ENCODE results near the gene PLCH1.
"Not testable (repeated sequence)": the region's sequence is repeated elsewhere in the genome, so short reads cannot be mapped to it uniquely, and the experiment has no call there.

The PLCH1 gene

DNA sequence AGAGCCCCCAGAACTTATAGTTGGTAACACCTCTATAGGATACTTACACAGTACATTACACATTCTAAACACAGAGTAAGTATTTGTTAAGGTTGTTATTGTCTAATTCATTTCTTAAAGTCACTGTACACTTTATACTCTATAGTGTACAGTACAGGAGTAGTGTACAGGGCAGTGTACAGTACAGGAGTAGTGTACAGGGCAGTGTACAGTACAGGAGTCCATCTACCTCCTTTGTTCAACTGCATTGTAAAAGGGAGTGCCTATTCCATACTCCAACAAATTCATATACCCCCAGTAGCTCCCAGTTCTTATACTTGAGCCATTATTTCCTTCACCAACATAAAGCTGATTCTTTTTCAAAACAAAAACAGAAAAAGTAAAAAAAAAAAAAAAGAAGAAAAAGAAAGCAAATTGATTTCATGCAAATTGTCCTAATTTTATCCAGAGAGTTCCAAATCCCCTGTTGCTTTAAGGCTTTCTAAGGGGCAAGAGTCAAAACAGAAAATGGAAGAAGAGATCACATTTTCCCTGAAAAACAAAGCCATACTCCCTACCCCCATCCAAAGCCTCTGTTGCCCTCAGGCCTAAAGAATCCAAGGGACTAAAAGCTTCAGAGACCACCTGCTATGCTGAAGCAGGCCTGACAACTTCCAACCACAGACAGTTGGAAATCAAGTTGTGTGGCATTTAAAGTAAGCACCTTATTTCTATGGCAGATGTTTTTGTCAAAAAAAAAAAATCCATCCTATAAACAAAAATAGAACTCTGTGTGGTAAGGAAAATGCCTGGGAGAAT is 125.6 kb downstream of the PLCH1 start:
- CTCF ChIA-PET: no interaction called here
- DNase-seq (ENCODE audit: extremely low spot score): no peak
- TF ChIP-seq, protein P1, sequence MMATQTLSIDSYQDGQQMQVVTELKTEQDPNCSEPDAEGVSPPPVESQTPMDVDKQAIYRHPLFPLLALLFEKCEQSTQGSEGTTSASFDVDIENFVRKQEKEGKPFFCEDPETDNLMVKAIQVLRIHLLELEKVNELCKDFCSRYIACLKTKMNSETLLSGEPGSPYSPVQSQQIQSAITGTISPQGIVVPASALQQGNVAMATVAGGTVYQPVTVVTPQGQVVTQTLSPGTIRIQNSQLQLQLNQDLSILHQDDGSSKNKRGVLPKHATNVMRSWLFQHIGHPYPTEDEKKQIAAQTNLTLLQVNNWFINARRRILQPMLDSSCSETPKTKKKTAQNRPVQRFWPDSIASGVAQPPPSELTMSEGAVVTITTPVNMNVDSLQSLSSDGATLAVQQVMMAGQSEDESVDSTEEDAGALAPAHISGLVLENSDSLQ (IDR thresholded peaks at IDR 0.05): no peak
- TF ChIP-seq L3MBTL2 (conservative IDR thresholded peaks at IDR 0.05) (no peak), SUZ12 (IDR thresholded peaks at IDR 0.05) (no peak), FOXM1 (IDR thresholded peaks at IDR 0.05; ENCODE audit: borderline replicate concordance) (no peak), ZNF384 (IDR thresholded peaks at IDR 0.05) (no peak), HDGF (IDR thresholded peaks at IDR 0.05; ENCODE audit: borderline replicate concordance) (no peak), SP1 (IDR thresholded peaks at IDR 0.05) (no peak), ARNT (IDR thresholded peaks at IDR 0.05) (no peak), FOXA1 (IDR thresholded peaks at IDR 0.05) (no peak), BHLHE40 (IDR thresholded peaks at IDR 0.05; ENCODE audit: borderline replicate concordance) (no peak), CTBP1 (IDR thresholded peaks at IDR 0.05; ENCODE audit: borderline replicate concordance) (no peak), FOXK2 (IDR thresholded peaks at IDR 0.05) (no peak)
- POLR2A ChIA-PET: no interaction called here

DNA sequence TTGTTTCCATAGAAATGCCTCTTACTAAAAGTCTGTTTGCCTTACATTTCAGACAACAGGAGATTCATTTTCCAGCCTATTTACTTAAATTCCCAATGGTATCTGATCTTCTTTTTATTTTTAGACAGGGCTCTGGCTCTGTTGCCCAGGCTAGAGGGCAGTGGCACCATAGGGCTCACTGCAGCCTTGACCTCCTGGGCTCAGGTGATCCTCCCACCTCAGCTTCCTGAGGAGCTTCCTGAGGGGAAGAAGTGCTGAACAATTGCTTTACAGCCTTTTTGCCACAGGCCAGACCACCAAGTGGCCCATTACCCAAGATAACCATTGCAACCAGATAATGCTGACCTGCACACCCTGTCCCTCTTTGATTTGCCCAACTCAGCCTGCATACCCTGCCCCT is 126.3 kb downstream of the PLCH1 start:
- ChIA-PET POLR2A (no interaction called here), CTCF (no interaction called here)
- TF ChIP-seq FOXK2 (IDR thresholded peaks at IDR 0.05) (no peak), ARNT (IDR thresholded peaks at IDR 0.05) (no peak), BHLHE40 (IDR thresholded peaks at IDR 0.05; ENCODE audit: borderline replicate concordance) (no peak), CTBP1 (IDR thresholded peaks at IDR 0.05; ENCODE audit: borderline replicate concordance) (no peak), SP1 (IDR thresholded peaks at IDR 0.05) (no peak), ZNF384 (IDR thresholded peaks at IDR 0.05) (no peak), FOXA1 (IDR thresholded peaks at IDR 0.05) (no peak), FOXM1 (IDR thresholded peaks at IDR 0.05; ENCODE audit: borderline replicate concordance) (no peak), ELF4 (IDR thresholded peaks at IDR 0.05) (no peak), NFRKB (IDR thresholded peaks at IDR 0.05) (no peak), HDGF (IDR thresholded peaks at IDR 0.05; ENCODE audit: borderline replicate concordance) (no peak), TARDBP (IDR thresholded peaks at IDR 0.05) (no peak), SUZ12 (IDR thresholded peaks at IDR 0.05) (no peak), L3MBTL2 (conservative IDR thresholded peaks at IDR 0.05) (no peak), LEF1 (IDR thresholded peaks at IDR 0.05; ENCODE audit: borderline replicate concordance) (no peak)
- TF ChIP-seq, protein P1 (IDR thresholded peaks at IDR 0.05): no peak
- no peak for DNase-seq (ENCODE audit: extremely low spot score)

DNA sequence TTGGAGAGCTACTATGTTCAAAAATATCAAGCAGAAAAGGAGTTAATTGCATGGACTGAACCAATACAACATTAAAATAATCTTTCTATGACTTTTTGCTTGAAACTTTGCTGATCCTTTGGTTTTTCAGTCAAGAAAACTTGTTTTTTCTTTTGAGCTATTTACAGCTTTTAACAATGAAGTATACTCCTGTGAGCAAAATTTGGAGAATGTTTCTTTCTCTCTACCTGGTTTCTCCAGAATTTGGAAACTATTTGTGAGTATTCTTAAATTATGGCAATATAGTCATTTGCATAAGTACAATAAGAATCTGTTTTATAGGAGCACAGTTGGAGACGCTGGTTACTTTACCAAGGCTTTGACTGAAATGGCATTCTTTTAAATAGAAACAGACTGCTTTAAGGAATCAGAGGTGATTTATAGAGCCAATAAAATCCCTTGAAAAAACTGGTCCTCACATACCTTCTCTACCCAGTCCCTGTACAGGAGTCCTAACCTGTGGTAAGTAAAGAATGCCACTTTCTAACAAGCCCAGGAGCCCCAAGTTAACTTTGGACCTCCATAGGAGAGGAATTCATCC is 127.4 kb downstream of the PLCH1 start:
- TF ChIP-seq, protein P1 (IDR thresholded peaks at IDR 0.05): 0 out of 2 replicates have a peak, but pooled peaks have one; percentile 14
- no peak for TF ChIP-seq CTBP1 (IDR thresholded peaks at IDR 0.05; ENCODE audit: borderline replicate concordance)
- CTCF ChIA-PET: no interaction called here
- no peak for DNase-seq (ENCODE audit: extremely low spot score)
- POLR2A ChIA-PET: no interaction called here

DNA sequence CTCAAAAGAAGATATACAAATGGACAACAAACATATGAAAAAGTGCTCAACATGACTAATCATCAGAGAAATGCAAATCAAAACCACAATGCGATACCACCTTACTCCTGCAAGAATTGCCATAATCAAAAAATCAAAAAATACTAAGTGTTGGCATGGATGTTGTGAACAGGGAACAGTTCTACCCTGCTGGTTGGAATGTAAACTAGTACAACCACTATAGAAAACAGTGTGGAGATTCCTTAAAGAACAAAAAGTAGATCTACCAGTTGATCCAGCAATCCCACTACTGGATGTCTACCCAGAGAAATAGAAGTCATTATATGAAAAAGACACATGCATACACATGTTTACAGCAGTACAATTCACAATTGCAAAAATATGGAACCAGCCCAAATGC is 129.7 kb downstream of the PLCH1 start:
- CTCF ChIA-PET; POLR2A ChIA-PET; DNase-seq (ENCODE audit: extremely low spot score): not testable (repeated sequence)

DNA sequence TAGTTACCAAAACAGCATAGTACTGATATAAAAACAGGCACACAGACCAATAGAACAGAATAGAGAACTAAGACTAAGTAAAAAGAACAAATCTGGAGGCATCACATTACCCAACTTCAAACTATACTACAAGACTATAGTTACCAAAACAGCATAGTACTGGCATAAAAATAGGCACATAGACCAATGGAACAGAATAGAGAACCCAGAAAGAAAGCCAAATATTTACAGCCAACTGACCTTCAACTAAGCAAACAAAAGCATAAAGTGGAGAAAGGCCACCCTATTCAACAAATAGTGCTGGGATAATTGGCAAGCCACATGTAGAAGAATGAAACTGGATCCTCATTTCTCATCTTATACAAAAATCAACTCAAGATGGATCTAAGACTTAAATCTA is 130.5 kb downstream of the PLCH1 start:
- CTCF ChIA-PET; DNase-seq (ENCODE audit: extremely low spot score); POLR2A ChIA-PET: not testable (repeated sequence)

DNA sequence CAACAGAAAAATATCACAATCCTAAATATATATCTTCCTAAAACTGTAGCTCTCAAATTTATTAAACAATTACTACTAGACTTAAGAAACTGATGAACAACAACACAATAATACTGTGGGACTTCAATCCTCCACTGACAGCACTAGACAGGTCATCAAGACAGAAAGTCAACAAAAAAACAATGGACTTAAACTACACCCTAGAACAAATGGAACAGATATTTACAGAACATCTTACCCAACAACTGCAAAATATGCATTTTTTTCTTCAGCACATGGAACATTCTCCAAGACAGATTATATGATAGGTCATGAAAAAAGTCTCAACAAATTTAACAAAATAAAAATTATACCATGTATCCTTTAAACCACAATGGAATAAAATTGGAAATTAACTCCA is 133.4 kb downstream of the PLCH1 start:
- no peak for DNase-seq (ENCODE audit: extremely low spot score)
- ChIA-PET POLR2A (no interaction called here), CTCF (no interaction called here)
- TF ChIP-seq FOXA1 (IDR thresholded peaks at IDR 0.05): no peak
- no peak for TF ChIP-seq SP1 (IDR thresholded peaks at IDR 0.05)
- TF ChIP-seq NFRKB (IDR thresholded peaks at IDR 0.05): no peak
- TF ChIP-seq L3MBTL2 (conservative IDR thresholded peaks at IDR 0.05): no peak

DNA sequence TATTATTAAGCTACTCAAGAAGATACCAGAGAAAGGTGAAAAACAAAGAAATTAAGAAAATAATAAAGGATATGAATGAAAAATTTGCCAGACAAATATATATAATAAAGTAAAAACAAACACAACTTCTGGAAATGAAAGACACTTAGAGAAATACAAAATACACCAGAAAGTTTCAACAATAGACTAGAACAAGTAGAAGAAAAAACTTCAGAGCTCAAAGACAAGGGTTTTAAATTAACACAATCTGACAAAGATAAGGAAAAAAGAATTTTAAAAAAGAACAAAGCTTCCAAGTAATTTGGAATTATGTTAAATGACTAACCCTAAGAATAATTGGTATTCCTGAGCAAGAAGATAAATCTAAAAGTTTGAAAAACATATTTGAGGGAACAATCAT is 135.3 kb downstream of the PLCH1 start:
- POLR2A ChIA-PET: no interaction called here
- TF ChIP-seq HDGF (IDR thresholded peaks at IDR 0.05; ENCODE audit: borderline replicate concordance) (no peak), BHLHE40 (IDR thresholded peaks at IDR 0.05; ENCODE audit: borderline replicate concordance) (no peak), ZNF384 (IDR thresholded peaks at IDR 0.05) (no peak), L3MBTL2 (conservative IDR thresholded peaks at IDR 0.05) (no peak), NFRKB (IDR thresholded peaks at IDR 0.05) (no peak), SUZ12 (IDR thresholded peaks at IDR 0.05) (no peak), SP1 (IDR thresholded peaks at IDR 0.05) (no peak)

More for the DNA sequence above, 135.3 kb downstream of the PLCH1 start:
- no peak for DNase-seq (ENCODE audit: extremely low spot score)
- CTCF ChIA-PET: no interaction called here
